ENCODE measurements around the gene COL20A1.

Gene COL20A1

DNA sequence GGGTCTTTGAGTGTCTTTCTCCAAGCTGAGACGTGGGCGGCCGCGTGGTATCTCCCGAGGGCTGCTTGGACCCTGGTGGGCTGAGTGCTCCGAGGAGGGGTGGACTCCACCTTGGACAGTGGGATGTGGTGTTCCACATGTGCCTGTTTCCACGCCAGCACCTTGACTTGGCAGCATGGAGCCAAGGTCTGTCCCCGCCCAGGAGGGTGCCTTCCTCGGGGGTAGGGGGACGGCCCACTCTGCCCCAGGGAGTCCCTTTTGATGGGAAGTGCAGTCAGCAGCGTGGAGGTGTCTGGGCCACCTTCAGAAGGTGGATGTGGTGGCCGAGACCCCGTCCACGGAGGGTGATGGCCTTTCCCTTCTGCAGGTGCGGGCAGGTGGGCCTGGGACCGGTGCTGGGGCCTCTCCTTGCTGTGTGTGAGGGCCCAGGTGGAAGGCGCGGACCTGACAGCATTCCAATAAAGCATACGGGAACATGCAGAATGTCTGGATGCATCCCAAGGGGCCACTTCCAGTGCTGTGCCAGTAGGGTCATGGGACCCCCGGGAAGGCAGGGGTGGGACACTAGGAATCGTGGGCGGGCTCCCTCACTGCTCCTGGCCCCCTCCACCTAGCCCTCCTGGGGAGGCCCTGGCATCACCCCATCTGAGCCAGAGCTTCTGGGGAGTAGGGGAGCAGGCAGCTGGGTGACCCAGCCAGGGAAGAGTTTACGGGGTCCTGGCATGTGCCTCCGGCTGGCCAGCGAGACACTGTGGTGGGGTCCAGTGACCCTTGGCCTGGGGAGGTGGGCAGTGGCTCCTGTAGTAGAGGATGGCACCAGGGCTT is 3.5 kb upstream of the COL20A1 start:
- no peak overlapping the region for H3K23ac ChIP-seq (ENCODE audit: low read length)

DNA sequence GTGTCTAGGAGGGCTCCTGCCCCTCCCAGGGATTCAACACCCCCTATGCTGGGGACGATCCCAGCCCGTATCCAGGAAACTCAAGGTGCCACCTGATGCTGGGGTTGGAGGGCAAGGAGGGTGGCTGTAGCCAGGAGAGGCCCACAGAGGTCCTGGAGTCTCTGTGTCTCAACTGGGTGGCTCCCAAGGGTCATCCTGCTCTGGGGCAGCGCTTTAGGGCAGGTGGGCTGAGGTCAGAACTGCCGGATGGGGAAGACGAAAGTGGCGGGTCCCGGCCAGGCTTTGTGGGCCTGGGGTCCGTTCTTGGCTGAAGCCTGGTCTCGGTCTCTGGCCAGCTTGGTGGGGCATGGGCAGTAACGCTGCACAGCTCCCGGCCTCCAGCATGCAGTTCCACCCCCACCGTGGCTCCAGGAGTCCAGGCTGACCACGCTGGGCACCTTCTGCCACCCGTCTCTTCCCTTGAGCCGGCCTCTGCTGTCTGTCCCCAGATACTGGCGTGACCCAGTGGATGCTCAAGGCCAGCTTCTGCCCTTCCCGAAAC is 2.8 kb upstream of the COL20A1 start:
- Histone ChIP-seq H4K12ac (ENCODE audit: low read depth, low read length) (no peak overlapping the region), H3K4me3 (ENCODE audit: low read depth, low read length) (no peak overlapping the region), H3K36me3 (ENCODE audit: control insufficient read depth in 1 of 2, insufficient read depth in 2 of 2, low read length in 2 of 2) (peaks cover 48 to 51% of the 10 kb centered on the region in 2 experiments), H3K27ac (ENCODE audit: low read depth, low read length) (no peak overlapping the region), H3K4me2 (ENCODE audit: low read length) (no peak overlapping the region), H4K91ac (ENCODE audit: low read depth, low read length) (no peak overlapping the region), H2AK5ac (ENCODE audit: low read length) (no peak overlapping the region), H2BK5ac (ENCODE audit: low read depth, low read length, poor library complexity) (no peak overlapping the region), H2AFZ (ENCODE audit: insufficient read depth, low read length, poor library complexity) (no peak overlapping the region), H3K9me3 (ENCODE audit: insufficient read depth, low read depth, low read length) (peaks cover 2% of the 10 kb centered on the region), H3K4ac (ENCODE audit: low read depth, low read length) (no peak overlapping the region), H4K8ac (ENCODE audit: low read depth, low read length) (no peak overlapping the region), H3K27me3 (ENCODE audit: insufficient read depth, low read length) (no peaks in the 10 kb centered on the region), H3K14ac (ENCODE audit: low read length) (no peak overlapping the region), H3K79me2 (ENCODE audit: control insufficient read depth, insufficient read depth, low read length, poor library complexity) (no peaks in the 10 kb centered on the region), H2BK12ac (ENCODE audit: low read length) (no peak overlapping the region), H3K18ac (ENCODE audit: low read length) (no peak overlapping the region), H3K79me1 (ENCODE audit: low read length) (no peaks in the 10 kb centered on the region), H3K23ac (ENCODE audit: low read length) (no peak overlapping the region), H3K4me1 (ENCODE audit: control insufficient read depth in 1 of 2, insufficient read depth in 2 of 2, low read length in 2 of 2) (peaks cover 0 to 6% of the 10 kb centered on the region in 2 experiments), H2BK120ac (ENCODE audit: insufficient read depth, low read length, poor library complexity) (no peak overlapping the region), H3K9ac (ENCODE audit: low read length) (no peak overlapping the region)
- no peak for DNase-seq
- no CpG with 5 or more reads among the region's 17 CpGs for WGBS (ENCODE audit: extremely low coverage, insufficient coverage, insufficient read length)

More for the DNA sequence above, 3.5 kb upstream of the COL20A1 start:
- H3K4me2 ChIP-seq (ENCODE audit: low read length) = no peak overlapping the region
- no peak overlapping the region for H2BK120ac ChIP-seq (ENCODE audit: insufficient read depth, low read length, poor library complexity)
- H3K79me2 ChIP-seq (ENCODE audit: control insufficient read depth, insufficient read depth, low read length, poor library complexity) = no peaks in the 10 kb centered on the region
- H3K36me3 ChIP-seq (ENCODE audit: control insufficient read depth in 1 of 2, insufficient read depth in 2 of 2, low read length in 2 of 2) = peaks cover 55 to 58% of the 10 kb centered on the region in 2 experiments
- H2AK5ac ChIP-seq (ENCODE audit: low read length) = no peak overlapping the region
- H2BK5ac ChIP-seq (ENCODE audit: low read depth, low read length, poor library complexity) = no peak overlapping the region
- no peak overlapping the region for H3K9ac ChIP-seq (ENCODE audit: low read length)
- peaks cover 2% of the 10 kb centered on the region for H3K9me3 ChIP-seq (ENCODE audit: insufficient read depth, low read depth, low read length)
- no peaks in the 10 kb centered on the region for H3K27me3 ChIP-seq (ENCODE audit: insufficient read depth, low read length)
- no peak overlapping the region for H4K12ac ChIP-seq (ENCODE audit: low read depth, low read length)
- H4K8ac ChIP-seq (ENCODE audit: low read depth, low read length) = no peak overlapping the region
- peaks cover 0 to 6% of the 10 kb centered on the region in 2 experiments for H3K4me1 ChIP-seq (ENCODE audit: control insufficient read depth in 1 of 2, insufficient read depth in 2 of 2, low read length in 2 of 2)
- no peak overlapping the region for H4K91ac ChIP-seq (ENCODE audit: low read depth, low read length)
- no peak overlapping the region for H3K4me3 ChIP-seq (ENCODE audit: low read depth, low read length)
- no peaks in the 10 kb centered on the region for H3K79me1 ChIP-seq (ENCODE audit: low read length)
- WGBS (ENCODE audit: extremely low coverage, insufficient coverage, insufficient read length) = no CpG with 5 or more reads among the region's 25 CpGs
- no peak overlapping the region for H3K27ac ChIP-seq (ENCODE audit: low read depth, low read length)
- no peak overlapping the region for H3K14ac ChIP-seq (ENCODE audit: low read length)
- H2BK12ac ChIP-seq (ENCODE audit: low read length) = no peak overlapping the region
- no peak overlapping the region for H3K18ac ChIP-seq (ENCODE audit: low read length)
- DNase-seq = no peak
- no peak overlapping the region for H2AFZ ChIP-seq (ENCODE audit: insufficient read depth, low read length, poor library complexity)
- no peak overlapping the region for H3K4ac ChIP-seq (ENCODE audit: low read depth, low read length)

DNA sequence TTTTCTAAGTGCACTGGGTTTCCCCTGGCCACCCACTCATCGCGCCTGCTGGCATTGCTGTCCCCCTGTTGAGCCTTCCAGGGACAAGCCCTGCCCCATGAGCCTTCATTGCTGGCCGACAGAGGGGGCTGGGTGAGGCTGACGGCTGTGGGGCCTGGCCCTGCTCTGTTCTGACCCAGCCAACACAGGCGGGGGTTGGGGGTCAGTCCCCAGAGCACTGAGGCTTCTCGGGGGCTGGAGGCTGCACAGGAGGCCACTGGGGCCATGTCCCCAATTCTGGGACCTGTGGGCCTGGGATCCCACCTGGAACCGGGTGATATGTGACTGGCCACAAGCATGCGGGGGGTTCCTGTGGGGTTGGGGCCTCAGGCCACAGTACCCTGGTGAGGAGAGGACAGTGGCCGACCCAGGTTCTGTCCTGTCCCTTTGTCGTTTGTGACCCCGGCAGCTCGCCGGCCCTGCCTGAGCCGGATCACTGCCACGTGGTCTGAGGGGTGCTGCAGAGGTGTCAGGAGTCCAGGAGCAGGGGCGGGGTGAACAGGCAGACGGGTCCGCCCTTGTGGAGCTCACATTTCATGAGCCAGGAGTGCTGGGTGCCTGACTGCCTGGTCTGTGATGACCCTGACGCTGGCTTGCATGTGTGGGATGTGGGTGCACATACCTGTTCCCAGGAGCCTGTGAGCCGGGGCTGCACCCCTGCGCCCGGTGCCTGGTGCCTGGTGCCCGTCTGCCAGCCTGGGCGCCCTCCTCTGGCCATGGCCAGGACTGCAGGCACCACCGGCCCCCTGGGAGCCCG is 2.1 kb upstream of the COL20A1 start:
- Histone ChIP-seq H2BK12ac (ENCODE audit: low read length) (no peak overlapping the region), H3K79me2 (ENCODE audit: control insufficient read depth, insufficient read depth, low read length, poor library complexity) (no peaks in the 10 kb centered on the region), H2BK120ac (ENCODE audit: insufficient read depth, low read length, poor library complexity) (no peak overlapping the region), H3K27ac (ENCODE audit: low read depth, low read length) (no peak overlapping the region), H3K9ac (ENCODE audit: low read length) (no peak overlapping the region), H3K4ac (ENCODE audit: low read depth, low read length) (no peak overlapping the region), H4K91ac (ENCODE audit: low read depth, low read length) (no peak overlapping the region), H3K18ac (ENCODE audit: low read length) (no peak overlapping the region), H3K36me3 (ENCODE audit: control insufficient read depth in 1 of 2, insufficient read depth in 2 of 2, low read length in 2 of 2) (peaks cover 42 to 44% of the 10 kb centered on the region in 2 experiments), H3K4me2 (ENCODE audit: low read length) (no peak overlapping the region), H2BK5ac (ENCODE audit: low read depth, low read length, poor library complexity) (no peak overlapping the region), H3K79me1 (ENCODE audit: low read length) (no peaks in the 10 kb centered on the region), H3K23ac (ENCODE audit: low read length) (no peak overlapping the region), H3K4me1 (ENCODE audit: control insufficient read depth in 1 of 2, insufficient read depth in 2 of 2, low read length in 2 of 2) (peaks cover 0 to 6% of the 10 kb centered on the region in 2 experiments), H3K9me3 (ENCODE audit: insufficient read depth, low read depth, low read length) (peaks cover 3% of the 10 kb centered on the region), H4K12ac (ENCODE audit: low read depth, low read length) (no peak overlapping the region), H3K14ac (ENCODE audit: low read length) (no peak overlapping the region), H3K4me3 (ENCODE audit: low read depth, low read length) (no peak overlapping the region), H2AFZ (ENCODE audit: insufficient read depth, low read length, poor library complexity) (no peak overlapping the region), H2AK5ac (ENCODE audit: low read length) (no peak overlapping the region), H4K8ac (ENCODE audit: low read depth, low read length) (no peak overlapping the region), H3K27me3 (ENCODE audit: insufficient read depth, low read length) (no peaks in the 10 kb centered on the region)
- WGBS (ENCODE audit: extremely low coverage, insufficient coverage, insufficient read length) = no CpG with 5 or more reads among the region's 26 CpGs
- peak; percentile 38 to 66 for DNase-seq

DNA sequence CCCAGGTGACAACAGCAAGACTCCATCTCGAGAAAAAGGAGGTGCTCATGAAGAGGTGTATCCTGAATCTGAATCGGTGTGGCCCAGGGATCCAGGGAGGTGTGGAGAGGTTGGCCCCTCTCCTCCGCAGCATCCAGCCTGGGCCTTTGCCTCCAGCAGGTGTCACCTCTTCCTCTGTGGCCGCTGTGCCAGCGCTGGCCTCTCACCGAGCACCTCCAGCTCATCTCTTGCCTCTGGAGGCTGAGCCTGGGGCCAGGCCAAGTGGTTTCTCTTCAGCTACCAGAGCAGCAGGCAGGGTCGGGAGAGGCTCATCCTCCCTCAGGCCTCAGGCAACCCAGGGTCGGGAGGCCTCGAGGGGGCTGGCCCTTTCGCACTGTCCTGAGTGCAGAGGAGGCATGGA is 1.2 kb upstream of the COL20A1 start:
- Histone ChIP-seq H3K9me3 (ENCODE audit: insufficient read depth, low read depth, low read length) (peaks cover 3% of the 10 kb centered on the region), H3K79me1 (ENCODE audit: low read length) (no peaks in the 10 kb centered on the region), H2AFZ (ENCODE audit: insufficient read depth, low read length, poor library complexity) (no peak overlapping the region), H4K91ac (ENCODE audit: low read depth, low read length) (no peak overlapping the region), H3K27ac (ENCODE audit: low read depth, low read length) (no peak overlapping the region), H3K9ac (ENCODE audit: low read length) (no peak overlapping the region), H3K23ac (ENCODE audit: low read length) (no peak overlapping the region), H3K79me2 (ENCODE audit: control insufficient read depth, insufficient read depth, low read length, poor library complexity) (no peaks in the 10 kb centered on the region), H3K4me2 (ENCODE audit: low read length) (no peak overlapping the region), H2BK120ac (ENCODE audit: insufficient read depth, low read length, poor library complexity) (no peak overlapping the region), H3K4me1 (ENCODE audit: control insufficient read depth in 1 of 2, insufficient read depth in 2 of 2, low read length in 2 of 2) (peaks cover 0 to 6% of the 10 kb centered on the region in 2 experiments), H3K36me3 (ENCODE audit: control insufficient read depth in 1 of 2, insufficient read depth in 2 of 2, low read length in 2 of 2) (peaks cover 32 to 35% of the 10 kb centered on the region in 2 experiments), H3K4ac (ENCODE audit: low read depth, low read length) (no peak overlapping the region), H2BK5ac (ENCODE audit: low read depth, low read length, poor library complexity) (no peak overlapping the region), H3K18ac (ENCODE audit: low read length) (no peak overlapping the region), H4K8ac (ENCODE audit: low read depth, low read length) (no peak overlapping the region), H3K14ac (ENCODE audit: low read length) (no peak overlapping the region), H3K27me3 (ENCODE audit: insufficient read depth, low read length) (no peaks in the 10 kb centered on the region), H4K12ac (ENCODE audit: low read depth, low read length) (no peak overlapping the region), H3K4me3 (ENCODE audit: low read depth, low read length) (no peak overlapping the region), H2AK5ac (ENCODE audit: low read length) (no peak overlapping the region), H2BK12ac (ENCODE audit: low read length) (no peak overlapping the region)
- DNase-seq = no peak
- no CpG with 5 or more reads among the region's 10 CpGs for WGBS (ENCODE audit: extremely low coverage, insufficient coverage, insufficient read length)

Data from trophoblast cell (in vitro differentiated cells and primary cell).